Kidney (tissue), 14 donors: Measurements from ENCODE around the gene FARS2. TPM values are rescaled to one million over a fixed set of nuclear protein-coding genes. Genes with fewer than 3 reads are reported as not detected.

Experiments
- DNase-seq, 5 donors: peaks; one replicate each; pipeline ENCODE4 v3.0.0-alpha.2; 2013 to 2020
- FAIRE-seq: peaks from 2 replicates; lab custom pipeline; 2012; peaks lifted over from hg19 to GRCh38; lab: Jason Lieb, UNC
- H3K27ac ChIP-seq, 2 donors: one replicate each; pipeline ENCODE4 v1.7.0; 2013; ENCODE audit warnings: low read depth in 2 of 2, low read length in 2 of 2, inconsistent platforms in 1 of 2
- H3K27me3 ChIP-seq: one replicate; pipeline ENCODE4 v1.7.1; 2013; ENCODE audit warnings: low read length, inconsistent platforms; ENCODE audit not compliant: control insufficient read depth, insufficient read depth
- H3K36me3 ChIP-seq, 3 donors: one replicate each; pipeline versions ENCODE4 v1.7.0 to v1.7.1; 2013; ENCODE audit warnings: low read length in 3 of 3, control low read depth in 1 of 3, inconsistent platforms in 1 of 3; ENCODE audit not compliant: insufficient read depth in 3 of 3, control insufficient read depth in 2 of 3
- H3K4me1 ChIP-seq, 3 donors: one replicate each; pipeline versions ENCODE4 v1.7.0 to v1.7.1; 2013; ENCODE audit warnings: low read length in 3 of 3, inconsistent platforms in 1 of 3, low read depth in 1 of 3; ENCODE audit not compliant: control insufficient read depth in 2 of 3, insufficient read depth in 2 of 3
- H3K4me3 ChIP-seq, 3 donors: one replicate each; pipeline versions ENCODE4 v1.7.0 to v1.8.1; 2013; ENCODE audit warnings: low read length in 3 of 3, control low read depth in 1 of 3, inconsistent platforms in 1 of 3
- H3K9ac ChIP-seq, 3 donors: one replicate each; pipeline versions ENCODE4 v1.7.0 to v1.7.1; 2013; ENCODE audit warnings: low read length in 3 of 3, control low read depth in 1 of 3, inconsistent platforms in 1 of 3
- H3K9me3 ChIP-seq, 3 donors: one replicate each; pipeline versions ENCODE4 v1.7.0 to v1.7.1; 2013; ENCODE audit warnings: low read length in 3 of 3, control low read depth in 1 of 3, inconsistent platforms in 1 of 3; ENCODE audit not compliant: control insufficient read depth in 2 of 3, insufficient read depth in 1 of 3
- CTCF ChIP-seq: IDR thresholded peaks from 3 replicates; pipeline ENCODE4 v1.5.1; 2012; ENCODE audit warnings: mild to moderate bottlenecking, moderate library complexity, borderline replicate concordance; ENCODE audit not compliant: insufficient read depth; ENCODE audit errors: extremely low read depth
- intact Hi-C: fragments of 100-400 bp; cut with DNase I; formaldehyde crosslinking; loops from one replicate; pipeline ENCODE4 v1.11.1; 2022
- polyA plus RNA-seq: library from polyadenylated mRNA; stranded (reverse); fragments of 350-450 nt; fragmentation: Illumina TruSeq; extraction: RNeasy Lipid Tissue Mini Kit (QIAGEN cat#74804); gene quantifications from one replicate; pipeline ENCODE4 v1.2.3, GENCODE V29; 2014; ENCODE audit warnings: low read depth, low replicate concordance; ENCODE audit not compliant: insufficient read depth
- total RNA-seq: library from RNA; stranded (reverse); fragmentation: NEBNext Ultra II Directional; extraction: Animal tissue kit (Norgen Biotek cat#: 25700); gene quantifications from one replicate; pipeline ENCODE4 v1.2.1, GENCODE V29; 2021
- donor health status: control.
- donor health status: control.
- donor health status: control.
- donor health status: control.
- donor health status: control.
- donor health status: DM: yes; HTN: yes; CAD: no.
- donor health status: Normal renal cell carcinoma (clear cell type).

The FARS2 gene
- total and polyA plus RNA-seq, 2 donors from 2014 or later, result 22.1 to 24.8 TPM

GRCh38 chr6:5712349-5713215, 451.3 kb downstream of the FARS2 start:
- intact Hi-C loops, result no loop called here
- DNase-seq (no peak), FAIRE-seq (no peak)
- no peak overlapping the region for H3K9ac ChIP-seq
- H3K36me3 ChIP-seq, result no peaks in the 10 kb centered on the region
- no peaks in the 10 kb centered on the region for H3K27me3 ChIP-seq
- H3K4me1 ChIP-seq, result no peaks in the 10 kb centered on the region
- H3K9me3 ChIP-seq, result peaks cover 0 to 14% (median 0%) of the 10 kb centered on the region in 3 donors
- TF ChIP-seq CTCF, result no peak
- H3K27ac ChIP-seq, result no peak overlapping the region
- no peak overlapping the region for H3K4me3 ChIP-seq

GRCh38 chr6:5713519-5713918, 452.2 kb downstream of the FARS2 start:
- no peak for DNase-seq
- H3K4me3 ChIP-seq, result no peak overlapping the region
- no peak for FAIRE-seq
- H3K27ac ChIP-seq, result no peak overlapping the region
- H3K27me3 ChIP-seq, result no peaks in the 10 kb centered on the region
- H3K4me1 ChIP-seq, result no peaks in the 10 kb centered on the region
- no peak overlapping the region for H3K9ac ChIP-seq
- no peaks in the 10 kb centered on the region for H3K36me3 ChIP-seq
- TF ChIP-seq CTCF, result no peak
- peaks cover 0 to 14% (median 0%) of the 10 kb centered on the region in 3 donors for H3K9me3 ChIP-seq
- intact Hi-C loops, result no loop called here

- FAIRE-seq (no peak), DNase-seq (no peak)
- intact Hi-C loops, result no loop called here
Observed at GRCh38 chr6:5718231-5718947, 457.1 kb downstream of the FARS2 start.

More at GRCh38 chr6:5718231-5718947, 457.1 kb downstream of the FARS2 start:
- Histone ChIP-seq H3K4me3 (no peak overlapping the region), H3K27ac (no peak overlapping the region), H3K9ac (no peak overlapping the region), H3K4me1 (no peaks in the 10 kb centered on the region), H3K9me3 (peaks cover 0 to 14% (median 0%) of the 10 kb centered on the region in 3 donors), H3K27me3 (no peaks in the 10 kb centered on the region), H3K36me3 (no peaks in the 10 kb centered on the region)
- TF ChIP-seq CTCF, result no peak
